Bronchial epithelial cell (primary cell): ENCODE data around the gene FAM131C. TPM values are rescaled to one million over a fixed set of nuclear protein-coding genes. Genes with fewer than 3 reads are reported as not detected.
"Not testable (repeated sequence)": the region's sequence is repeated elsewhere in the genome, so short reads cannot be mapped to it uniquely, and the experiment has no call there.

ENCODE experiments used
- DNase-seq: peaks from one replicate; pipeline ENCODE4 v3.0.0-alpha.2; 2010; ENCODE audit warnings: low read depth
- FAIRE-seq: peaks from 2 replicates; lab custom pipeline; 2011; peaks lifted over from hg19 to GRCh38; lab: Jason Lieb, UNC
- H3K27me3 ChIP-seq: 2 replicates; pipeline ENCODE4 v1.5.1; 2011; ENCODE audit warnings: low read length; ENCODE audit not compliant: control insufficient read depth, insufficient read depth
- H3K36me3 ChIP-seq: 2 replicates; pipeline ENCODE4 v1.5.1; 2011; ENCODE audit warnings: low read length; ENCODE audit not compliant: control insufficient read depth, insufficient read depth
- H3K4me3 ChIP-seq: 2 replicates; pipeline ENCODE4 v1.5.1; 2011; ENCODE audit warnings: mild to moderate bottlenecking, low read depth, low read length, control low read depth
- CTCF ChIP-seq: IDR thresholded peaks from 2 replicates; pipeline ENCODE4 v1.5.1; 2011; ENCODE audit warnings: mild to moderate bottlenecking, moderate library complexity, low read length, control low read depth, inconsistent platforms; ENCODE audit not compliant: insufficient read depth, severe bottlenecking
- total RNA-seq: library from RNA; depleted of rRNA; stranded (reverse); fragments of >200 nt; gene quantifications from 2 replicates; pipeline ENCODE4 v1.2.1, GENCODE V29; 2014

FAM131C gene
- total RNA-seq, 1 donor from 2014 or later: 0.53 TPM

GRCh38 chr1:16064536-16065268, 8.7 kb downstream of the FAM131C start:
- FAIRE-seq: no peak

GRCh38 chr1:16063921-16064320, 9.5 kb downstream of the FAM131C start:
- DNase-seq (no peak), FAIRE-seq (no peak)
- Histone ChIP-seq H3K27me3 (no peaks in the 10 kb centered on the region), H3K36me3 (no peaks in the 10 kb centered on the region), H3K4me3 (no peak overlapping the region)
- no peak for TF ChIP-seq CTCF

More at GRCh38 chr1:16064536-16065268, 8.7 kb downstream of the FAM131C start:
- no peak for DNase-seq
- no peaks in the 10 kb centered on the region for H3K27me3 ChIP-seq
- H3K36me3 ChIP-seq: no peaks in the 10 kb centered on the region
- no peak overlapping the region for H3K4me3 ChIP-seq
- TF ChIP-seq CTCF: no peak

- no peak for TF ChIP-seq CTCF
- Histone ChIP-seq H3K4me3 (no peak overlapping the region), H3K36me3 (no peaks in the 10 kb centered on the region), H3K27me3 (no peaks in the 10 kb centered on the region)
- DNase-seq (no peak), FAIRE-seq (no peak)
Observed at GRCh38 chr1:16063226-16063829, 10.1 kb downstream of the FAM131C start.

- not testable (repeated sequence) for DNase-seq, H3K36me3 ChIP-seq
- FAIRE-seq: peak; percentile 89
Observed at GRCh38 chr1:16062687-16063075, 10.8 kb downstream of the FAM131C start.

GRCh38 chr1:16061989-16062686, 11.3 kb downstream of the FAM131C start:
- FAIRE-seq: peak; percentile 40
- DNase-seq, H3K36me3 ChIP-seq, H3K4me3 ChIP-seq, H3K27me3 ChIP-seq: not testable (repeated sequence)

More at GRCh38 chr1:16062687-16063075, 10.8 kb downstream of the FAM131C start:
- not testable (repeated sequence) for H3K4me3 ChIP-seq, H3K27me3 ChIP-seq

- DNase-seq (no peak), FAIRE-seq (no peak)
- H3K27me3 ChIP-seq: peaks cover 2% of the 10 kb centered on the region
- H3K4me3 ChIP-seq: no peak overlapping the region
- TF ChIP-seq CTCF: no peak
- no peaks in the 10 kb centered on the region for H3K36me3 ChIP-seq
Observed at GRCh38 chr1:16061266-16061665, 12.2 kb downstream of the FAM131C start.

GRCh38 chr1:16058394-16059120, 14.9 kb downstream of the FAM131C start:
- H3K36me3 ChIP-seq, H3K4me3 ChIP-seq, FAIRE-seq, H3K27me3 ChIP-seq, DNase-seq: not testable (repeated sequence)

GRCh38 chr1:16057314-16057915, 16.0 kb downstream of the FAM131C start:
- peak; percentile 58 for FAIRE-seq
- H3K4me3 ChIP-seq, H3K27me3 ChIP-seq, DNase-seq, H3K36me3 ChIP-seq: not testable (repeated sequence)

- H3K27me3 ChIP-seq, DNase-seq, H3K4me3 ChIP-seq, H3K36me3 ChIP-seq, FAIRE-seq: not testable (repeated sequence)
Observed at GRCh38 chr1:16056521-16056912, 16.9 kb downstream of the FAM131C start.
